ENCODE data around the gene PHF12.
"Not testable (repeated sequence)": the region's sequence is repeated elsewhere in the genome, so short reads cannot be mapped to it uniquely, and the experiment has no call there.

The PHF12 gene

DNA sequence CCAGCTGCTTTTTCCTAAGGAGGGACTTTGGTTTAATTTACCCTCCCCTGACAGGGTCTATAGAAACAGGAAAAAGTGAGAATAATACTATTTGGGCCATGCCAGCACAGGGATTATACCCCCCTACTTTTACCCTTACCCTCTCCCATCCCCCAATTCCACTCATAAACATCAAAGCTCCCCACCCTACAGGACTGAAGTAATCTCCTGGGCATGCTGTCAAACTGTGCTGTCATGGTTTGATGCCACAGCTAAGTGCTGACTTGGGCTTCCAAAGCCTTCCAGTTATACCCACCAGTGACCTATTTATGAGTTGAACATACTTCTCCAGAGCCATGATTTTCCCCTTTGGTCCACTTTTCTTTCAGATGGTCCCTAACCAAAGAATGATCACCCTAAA lies 12.8 kb downstream of the PHF12 start:
- TF ChIP-seq REST (IDR thresholded peaks at IDR 0.05; ENCODE audit: insufficient replicate concordance, low read depth) (no peak), SPI1 (IDR thresholded peaks at IDR 0.05; ENCODE audit: borderline replicate concordance, low read depth) (no peak), POLR2AphosphoS5 (IDR thresholded peaks at IDR 0.05; ENCODE audit: low read depth) (no peak), GABPA (IDR thresholded peaks at IDR 0.05; ENCODE audit: low read depth) (no peak)
- TF ChIP-seq, protein P1, sequence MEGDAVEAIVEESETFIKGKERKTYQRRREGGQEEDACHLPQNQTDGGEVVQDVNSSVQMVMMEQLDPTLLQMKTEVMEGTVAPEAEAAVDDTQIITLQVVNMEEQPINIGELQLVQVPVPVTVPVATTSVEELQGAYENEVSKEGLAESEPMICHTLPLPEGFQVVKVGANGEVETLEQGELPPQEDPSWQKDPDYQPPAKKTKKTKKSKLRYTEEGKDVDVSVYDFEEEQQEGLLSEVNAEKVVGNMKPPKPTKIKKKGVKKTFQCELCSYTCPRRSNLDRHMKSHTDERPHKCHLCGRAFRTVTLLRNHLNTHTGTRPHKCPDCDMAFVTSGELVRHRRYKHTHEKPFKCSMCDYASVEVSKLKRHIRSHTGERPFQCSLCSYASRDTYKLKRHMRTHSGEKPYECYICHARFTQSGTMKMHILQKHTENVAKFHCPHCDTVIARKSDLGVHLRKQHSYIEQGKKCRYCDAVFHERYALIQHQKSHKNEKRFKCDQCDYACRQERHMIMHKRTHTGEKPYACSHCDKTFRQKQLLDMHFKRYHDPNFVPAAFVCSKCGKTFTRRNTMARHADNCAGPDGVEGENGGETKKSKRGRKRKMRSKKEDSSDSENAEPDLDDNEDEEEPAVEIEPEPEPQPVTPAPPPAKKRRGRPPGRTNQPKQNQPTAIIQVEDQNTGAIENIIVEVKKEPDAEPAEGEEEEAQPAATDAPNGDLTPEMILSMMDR (IDR thresholded peaks at IDR 0.05; ENCODE audit: insufficient read depth, low read length) = no peak

GRCh38 chr17:28937044-28937729 lies 14.1 kb downstream of the PHF12 start:
- peak in 1 of 2 experiments; percentile 88 for DNase-seq (ENCODE audit: low read depth in 1 of 2, low spot score in 1 of 2)
- Histone ChIP-seq H3K27ac (replicated peaks) (peak overlapping the region; percentile 42), H3K4me3 (replicated peaks; ENCODE audit: insufficient read depth, low read length) (no peak overlapping the region), H3K27me3 (ENCODE audit: insufficient read depth, poor library complexity, severe bottlenecking) (no peaks in the 10 kb centered on the region)
- TF ChIP-seq GABPA (IDR thresholded peaks at IDR 0.05; ENCODE audit: low read depth) = no peak
- TF ChIP-seq, protein P1 (IDR thresholded peaks at IDR 0.05; ENCODE audit: insufficient read depth, low read length) = no peak
- no peak for TF ChIP-seq POLR2AphosphoS5 (IDR thresholded peaks at IDR 0.05; ENCODE audit: low read depth)
- TF ChIP-seq REST (IDR thresholded peaks at IDR 0.05; ENCODE audit: insufficient replicate concordance, low read depth) = no peak
- no peak for TF ChIP-seq SPI1 (IDR thresholded peaks at IDR 0.05; ENCODE audit: borderline replicate concordance, low read depth)

More for the DNA sequence above, 12.8 kb downstream of the PHF12 start:
- no peak for DNase-seq (ENCODE audit: low read depth in 1 of 2, low spot score in 1 of 2)
- Histone ChIP-seq H3K27ac (replicated peaks) (peak overlapping the region; percentile 38), H3K4me3 (replicated peaks; ENCODE audit: insufficient read depth, low read length) (no peak overlapping the region), H3K27me3 (ENCODE audit: insufficient read depth, poor library complexity, severe bottlenecking) (no peaks in the 10 kb centered on the region)

DNA sequence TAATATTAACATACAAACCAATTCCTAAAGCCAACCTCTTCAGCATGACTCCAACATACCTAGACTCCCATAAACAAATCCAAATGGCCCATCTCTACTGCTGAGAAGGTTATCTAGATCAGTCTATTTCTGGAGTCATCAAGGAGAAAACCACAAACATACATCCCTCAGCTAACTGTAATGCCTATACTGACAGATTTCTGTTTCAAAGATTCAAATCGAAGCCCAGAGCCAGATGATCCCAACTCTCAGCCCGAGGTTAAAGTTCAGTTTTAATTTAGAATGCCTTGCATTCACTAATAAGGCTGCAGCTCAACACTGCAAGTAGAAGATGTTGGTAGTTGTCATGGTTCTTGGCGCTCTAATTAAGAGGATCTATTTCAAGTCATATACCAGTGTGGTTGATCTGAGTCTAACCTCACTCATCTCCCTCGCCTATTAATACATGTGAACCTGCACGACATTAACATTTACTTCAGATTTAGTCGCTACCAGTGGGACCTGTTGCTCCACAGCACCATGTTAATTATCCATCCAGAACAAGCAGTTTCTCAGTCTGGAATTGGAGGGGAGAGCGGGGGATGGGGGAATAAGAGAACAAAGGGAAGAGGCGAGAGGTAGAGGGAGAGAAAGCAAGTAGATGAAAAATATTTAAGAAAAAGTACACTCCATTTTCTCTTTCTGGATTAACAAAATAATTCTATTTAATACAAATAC lies 15.4 kb downstream of the PHF12 start:
- no peak for DNase-seq (ENCODE audit: low read depth in 1 of 2, low spot score in 1 of 2)
- peak overlapping the region; percentile 5 for H3K27ac ChIP-seq (replicated peaks)
- no peaks in the 10 kb centered on the region for H3K27me3 ChIP-seq (ENCODE audit: insufficient read depth, poor library complexity, severe bottlenecking)
- TF ChIP-seq GABPA (IDR thresholded peaks at IDR 0.05; ENCODE audit: low read depth) (no peak), SPI1 (IDR thresholded peaks at IDR 0.05; ENCODE audit: borderline replicate concordance, low read depth) (no peak), POLR2AphosphoS5 (IDR thresholded peaks at IDR 0.05; ENCODE audit: low read depth) (no peak)
- TF ChIP-seq, protein P1 (IDR thresholded peaks at IDR 0.05; ENCODE audit: insufficient read depth, low read length) = no peak
- H3K4me3 ChIP-seq (replicated peaks; ENCODE audit: insufficient read depth, low read length) = no peak overlapping the region

- not testable (repeated sequence) for H3K27me3 ChIP-seq (ENCODE audit: insufficient read depth, poor library complexity, severe bottlenecking); H3K4me3 ChIP-seq (replicated peaks; ENCODE audit: insufficient read depth, low read length); H3K27ac ChIP-seq (replicated peaks); DNase-seq (ENCODE audit: low read depth in 1 of 2, low spot score in 1 of 2)
These were observed 16.8 kb downstream of the PHF12 start for GRCh38 chr17:28934508-28934907.

All from HL-60 (cell line).